Stimulated activated CD8-positive, alpha-beta memory T cell treated with anti-CD3 and anti-CD28 coated beads, Interleukin-15, amount 100 ng/mL, for 4 hours (primary cell): Measurements from ENCODE around the gene APOL6.
"Not testable (repeated sequence)": the region's sequence is repeated elsewhere in the genome, so short reads cannot be mapped to it uniquely, and the experiment has no call there.

Experiments
- DNase-seq, 2 donors: peaks; one replicate each; pipeline ENCODE4 v3.0.0-alpha.2; 2020; ENCODE audit warnings: low read depth in 2 of 2

Gene APOL6

DNA sequence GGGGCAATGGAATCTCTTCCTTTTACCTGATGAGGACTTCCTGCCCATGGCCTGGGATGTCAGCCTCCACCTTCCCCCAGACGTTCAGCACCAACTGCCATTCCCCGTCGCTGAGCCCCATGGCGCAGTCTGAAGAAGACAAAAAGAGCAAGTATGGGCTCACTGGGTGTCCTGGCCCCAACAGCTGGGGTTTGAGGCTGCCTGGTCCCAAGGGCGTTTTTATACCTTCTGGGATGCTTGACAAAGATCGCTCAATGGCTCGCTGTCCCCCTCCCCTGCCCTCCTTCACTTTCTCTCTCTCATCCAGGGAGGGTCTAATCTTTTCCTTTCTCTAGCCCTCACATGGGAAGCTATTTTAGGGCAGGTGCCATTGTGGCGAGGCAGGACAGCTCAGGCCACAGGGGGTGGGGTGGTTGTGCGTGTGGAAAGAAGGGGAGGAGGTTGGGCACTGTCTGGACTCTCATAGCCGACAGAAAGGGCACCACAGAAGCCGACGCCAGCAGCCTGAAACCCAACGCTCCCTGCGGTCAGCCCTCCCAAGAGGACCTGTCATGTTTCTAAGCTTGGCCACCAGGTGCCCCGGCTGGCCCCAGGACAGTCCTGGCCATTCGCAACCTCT, 31.0 kb upstream of the APOL6 start, which contains the start of gene MB:
MB (minus strand) TSS at position 193 of the 619 bp plus-strand sequence; CDS start at position 121, 72 bp downstream.
- no peak for DNase-seq

DNA sequence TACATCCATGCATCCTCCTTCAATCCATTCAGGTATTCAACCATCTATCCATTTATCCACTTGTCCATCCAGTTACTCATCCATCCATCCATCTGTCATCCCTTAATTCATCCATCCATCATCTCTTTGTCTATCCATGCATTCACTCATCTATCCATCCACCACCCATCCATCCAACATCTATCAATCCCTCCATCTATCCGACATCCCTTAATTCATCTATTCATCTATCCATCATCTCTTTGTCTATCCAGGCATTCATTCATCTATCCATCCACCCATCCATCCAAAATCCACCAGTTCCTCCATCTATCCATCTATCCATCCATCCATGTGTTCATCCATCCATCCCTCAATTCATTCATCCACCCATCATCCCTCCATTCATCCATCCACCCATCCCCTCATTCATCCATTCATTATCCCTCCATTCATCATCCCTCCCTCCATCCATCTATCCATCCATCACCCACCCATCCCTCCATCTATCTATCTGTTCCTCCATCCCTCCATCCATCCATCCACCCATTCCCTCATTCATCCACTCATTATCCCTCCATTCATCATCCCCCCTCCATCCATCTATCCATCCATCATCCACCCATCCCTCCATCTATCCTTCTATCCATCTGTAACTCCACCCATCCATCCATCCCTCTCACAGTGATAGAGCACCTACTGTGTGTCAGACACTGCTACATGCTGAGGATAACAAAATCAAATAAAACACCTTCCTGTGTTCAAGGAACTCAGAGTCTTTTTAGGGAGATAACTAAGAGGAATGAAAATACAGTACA, 29.6 kb upstream of the APOL6 start:
- no peak for DNase-seq

DNA sequence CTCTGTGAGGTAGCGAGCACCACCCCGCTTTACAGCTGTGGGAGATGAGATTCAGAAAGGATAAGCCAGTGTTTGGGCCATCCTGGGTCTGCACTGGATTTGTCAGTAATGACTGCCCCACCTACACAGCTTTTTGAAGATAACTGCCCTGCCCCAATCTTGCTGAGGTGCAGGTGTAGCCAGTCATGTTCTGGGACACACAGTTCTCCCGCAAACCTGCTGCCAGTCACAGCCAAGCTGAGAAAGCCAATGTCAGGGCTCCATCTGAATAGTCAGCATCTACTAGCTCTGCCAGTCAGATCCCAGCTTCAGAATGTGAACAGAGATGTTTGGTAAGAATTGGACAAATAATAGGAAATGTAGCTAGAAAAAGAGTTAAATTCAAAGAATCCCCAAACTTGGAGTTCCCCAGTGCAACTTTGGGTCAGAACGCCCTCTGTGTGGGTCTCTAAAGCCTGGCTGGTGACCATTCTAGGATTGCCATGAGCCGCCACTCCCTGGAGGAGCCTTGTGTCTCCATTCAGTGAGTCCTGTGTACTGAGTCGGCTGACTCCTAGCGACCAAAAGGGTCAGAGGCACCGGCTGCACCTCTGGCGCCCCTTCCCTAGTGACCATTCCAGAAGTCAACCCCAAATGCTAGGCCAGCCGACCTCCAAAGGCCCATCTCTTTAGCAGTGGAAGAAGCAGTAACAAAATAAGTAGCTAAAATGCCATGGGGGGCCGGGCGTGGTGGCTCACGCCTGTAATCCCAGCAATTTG, 28.7 kb upstream of the APOL6 start:
- DNase-seq, result no peak

DNA sequence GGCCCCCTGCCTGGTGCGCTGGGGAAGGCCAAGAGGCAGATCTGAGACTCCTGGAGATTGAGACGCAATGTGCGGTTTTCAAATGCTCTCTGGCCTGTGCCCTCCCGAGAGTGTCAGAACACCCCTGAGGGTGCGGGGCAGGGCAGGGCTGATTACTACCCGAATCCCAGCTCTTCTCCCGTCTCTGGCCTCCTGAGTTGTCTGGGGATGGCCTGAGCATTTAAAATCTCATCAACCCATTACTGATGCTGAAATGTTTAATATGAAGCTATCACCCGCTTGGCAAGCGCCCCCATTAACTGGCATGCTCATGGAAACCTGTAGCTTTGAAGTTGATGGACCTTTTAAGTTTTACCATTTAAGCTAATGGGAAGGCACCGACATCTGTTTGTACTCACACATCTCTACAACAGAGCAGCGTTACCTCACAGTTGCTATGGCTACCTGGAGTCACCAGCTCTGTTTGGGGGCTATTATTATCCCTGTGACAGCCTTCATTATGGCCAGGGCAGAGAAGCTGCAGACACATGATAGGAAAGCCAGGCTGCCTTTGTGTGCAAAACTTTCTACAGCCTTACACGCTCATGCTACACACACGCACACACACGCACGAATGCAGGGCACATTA, 27.5 kb upstream of the APOL6 start:
- no peak for DNase-seq

DNA sequence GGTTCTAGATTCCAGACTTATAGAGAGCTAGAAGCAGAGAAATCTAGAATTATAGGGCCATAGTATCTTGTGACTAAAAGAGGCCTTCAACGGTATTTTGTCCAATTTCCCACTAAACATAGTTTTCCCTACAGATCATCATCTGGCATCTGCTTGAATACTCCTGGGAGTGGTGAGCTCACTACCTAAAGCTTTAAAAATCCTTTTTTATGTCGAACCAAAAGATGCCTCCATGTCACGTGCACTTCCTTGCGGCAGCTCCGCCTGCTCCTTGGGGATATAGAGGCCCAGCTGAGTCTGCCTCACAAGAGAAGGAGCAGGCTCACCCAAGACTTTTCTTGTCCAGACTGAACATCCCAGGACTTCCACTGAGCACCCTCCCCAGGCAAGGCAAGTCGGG, 26.8 kb upstream of the APOL6 start:
- no peak for DNase-seq

DNA sequence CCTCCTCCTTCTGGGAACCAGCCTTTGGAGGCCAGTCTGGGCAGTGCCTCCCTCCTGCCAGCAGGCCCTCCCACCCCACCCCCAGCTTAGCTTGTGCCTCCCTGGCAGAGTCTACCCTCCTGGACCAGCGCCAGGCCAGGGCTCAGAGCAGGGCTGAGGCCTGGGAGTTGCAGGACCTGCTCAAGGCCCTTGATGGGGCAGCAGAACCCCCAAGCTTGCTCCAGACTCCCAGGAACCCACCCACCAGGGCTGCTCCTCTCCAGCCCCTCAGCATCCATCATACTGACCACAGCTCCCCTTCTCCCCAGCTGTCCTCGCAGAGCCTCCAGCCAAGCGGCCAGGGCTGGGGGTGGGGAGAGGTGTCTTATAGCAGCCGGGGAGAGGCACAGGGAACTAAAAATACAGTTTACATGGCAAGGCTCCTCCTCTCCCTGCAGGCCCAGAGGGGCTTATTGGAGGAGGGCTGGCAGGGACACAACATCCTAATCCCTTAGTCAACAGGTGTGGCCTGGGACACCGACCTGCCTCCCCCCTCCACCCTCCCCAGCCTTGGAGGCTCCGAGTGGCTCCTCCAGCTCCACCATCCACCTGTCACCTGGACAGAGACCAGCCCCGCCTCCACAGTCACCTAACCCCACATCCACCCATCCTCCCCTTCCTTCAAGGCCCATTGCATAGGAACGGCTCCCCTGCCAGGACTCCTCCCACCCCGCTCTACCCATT, 25.9 kb upstream of the APOL6 start:
- DNase-seq, result no peak

DNA sequence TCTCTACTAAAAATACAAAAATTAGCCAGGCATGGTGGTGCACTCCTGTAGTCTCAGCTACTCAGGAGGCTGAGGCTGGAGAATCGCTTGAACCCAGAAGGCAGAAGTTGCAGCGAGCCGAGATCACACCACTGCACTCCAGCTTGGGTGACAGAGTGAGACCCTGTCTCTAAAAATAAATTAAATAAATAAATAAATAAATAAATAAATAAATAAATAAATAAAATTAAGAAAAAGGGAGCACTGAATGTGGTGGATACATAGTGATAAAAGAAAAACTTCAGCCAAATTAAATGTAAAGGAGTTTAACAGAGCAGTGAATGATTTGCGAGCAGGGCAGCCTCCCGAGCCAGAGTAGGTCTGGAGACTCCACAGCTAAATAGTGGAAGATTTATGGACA, 24.4 kb upstream of the APOL6 start:
- DNase-seq, result not testable (repeated sequence)

DNA sequence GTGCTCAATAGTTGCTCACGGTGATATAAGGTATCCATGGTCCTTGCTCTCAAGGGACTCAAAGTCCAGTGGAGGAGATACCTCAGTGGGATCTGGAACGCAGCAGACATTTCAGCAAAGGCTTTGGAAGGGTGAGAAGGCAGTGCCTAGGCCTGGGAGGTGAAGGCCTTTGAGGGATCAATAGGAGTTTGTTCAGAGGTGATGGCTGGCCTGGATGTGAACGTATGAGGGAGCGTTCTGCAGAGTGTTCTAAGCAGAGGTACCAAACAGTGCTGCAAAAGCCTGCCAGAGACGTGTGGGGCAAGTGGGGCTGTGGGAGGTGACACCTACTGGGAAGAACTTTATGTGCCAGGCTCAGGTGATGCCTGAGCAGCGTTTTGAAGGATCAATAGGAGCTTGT, 23.7 kb upstream of the APOL6 start:
- DNase-seq, result no peak

DNA sequence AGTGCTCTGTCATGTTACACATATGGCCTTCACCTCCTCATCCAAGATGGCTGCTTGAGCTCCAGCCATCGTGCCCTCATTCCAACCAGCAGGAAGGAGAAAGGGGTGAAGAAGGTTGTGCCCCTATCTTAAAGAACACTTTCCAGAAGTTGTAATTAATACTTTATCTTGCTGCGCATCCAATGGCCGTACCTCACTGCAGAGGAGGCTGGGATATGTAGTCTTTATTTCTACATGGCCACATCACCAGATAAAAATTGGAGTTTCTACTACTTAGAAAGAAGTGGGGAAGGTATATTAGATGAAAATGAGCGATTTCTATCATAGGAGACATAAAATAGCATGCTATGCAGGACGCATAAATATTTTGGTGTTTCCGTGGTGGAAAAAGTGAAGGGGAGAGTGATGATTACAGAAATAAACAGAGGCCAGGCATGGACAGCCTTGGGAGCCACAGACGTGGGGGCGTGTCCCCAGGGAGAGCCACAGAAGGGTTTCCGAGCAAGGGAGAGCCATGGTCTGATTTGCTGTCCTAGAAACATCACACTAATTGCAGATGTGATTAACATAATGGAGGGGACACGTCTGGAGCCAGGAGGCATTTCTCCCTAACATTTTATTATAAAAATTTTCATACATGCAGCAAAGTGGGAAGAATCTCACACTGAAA, 22.3 kb upstream of the APOL6 start:
- DNase-seq, result no peak

DNA sequence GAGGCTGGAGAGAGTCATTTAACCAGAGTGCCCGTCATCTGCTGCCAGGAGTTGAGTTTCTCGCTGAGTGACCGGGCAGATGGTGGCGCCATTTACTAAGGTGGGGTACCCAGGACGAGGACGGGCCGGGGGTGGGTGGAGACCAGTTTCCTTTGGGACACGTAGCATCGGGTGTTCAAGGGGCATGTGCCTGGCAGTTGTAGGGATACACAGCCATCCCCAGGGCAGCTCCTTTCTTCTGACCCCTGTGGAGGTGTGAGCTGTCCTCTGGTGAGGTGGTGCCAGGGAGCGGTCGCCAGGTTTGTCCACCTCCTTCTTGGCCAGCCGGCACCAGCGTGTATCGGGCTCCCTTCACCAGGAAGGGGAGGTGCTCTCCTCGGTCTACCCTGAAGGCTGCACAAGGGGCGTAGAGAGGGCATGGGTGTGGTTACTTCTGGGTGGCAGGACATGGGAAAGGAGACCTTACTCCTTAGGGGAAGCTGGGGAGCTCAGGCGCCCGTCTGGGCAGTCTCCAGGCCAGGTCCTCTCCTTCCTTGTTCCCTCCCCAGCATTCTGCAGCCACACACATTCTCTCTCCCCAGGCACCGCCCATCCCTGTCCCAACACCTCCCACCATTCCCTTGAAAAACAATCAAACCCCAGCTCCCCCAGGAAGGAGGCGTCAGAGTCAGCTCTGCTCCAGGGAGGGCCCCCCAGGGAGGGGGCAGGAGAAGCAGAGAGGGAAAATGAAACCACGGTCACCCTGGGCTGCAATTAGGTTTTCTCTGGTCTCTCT, 20.8 kb upstream of the APOL6 start:
- DNase-seq, result peak; percentile 33 to 34

DNA sequence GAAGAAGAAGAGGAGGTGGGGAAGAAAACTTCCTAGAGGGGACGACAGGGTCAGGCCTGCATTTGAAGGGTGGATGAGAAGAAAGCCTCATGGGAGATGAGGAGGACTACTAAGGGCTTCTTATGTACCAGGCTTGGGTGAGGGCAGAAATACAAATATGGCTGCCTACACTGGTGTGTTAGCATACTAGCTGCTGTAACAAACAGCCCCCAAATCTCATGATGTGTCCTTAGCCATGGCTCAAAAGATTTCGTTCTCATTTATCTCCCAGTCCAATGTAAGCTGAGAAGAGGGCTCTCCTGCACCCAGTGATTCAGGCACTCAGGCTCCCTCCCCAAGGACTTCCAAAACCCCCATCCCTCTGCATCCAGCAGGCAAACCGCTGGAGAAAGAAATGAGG, 19.5 kb upstream of the APOL6 start:
- no peak for DNase-seq

DNA sequence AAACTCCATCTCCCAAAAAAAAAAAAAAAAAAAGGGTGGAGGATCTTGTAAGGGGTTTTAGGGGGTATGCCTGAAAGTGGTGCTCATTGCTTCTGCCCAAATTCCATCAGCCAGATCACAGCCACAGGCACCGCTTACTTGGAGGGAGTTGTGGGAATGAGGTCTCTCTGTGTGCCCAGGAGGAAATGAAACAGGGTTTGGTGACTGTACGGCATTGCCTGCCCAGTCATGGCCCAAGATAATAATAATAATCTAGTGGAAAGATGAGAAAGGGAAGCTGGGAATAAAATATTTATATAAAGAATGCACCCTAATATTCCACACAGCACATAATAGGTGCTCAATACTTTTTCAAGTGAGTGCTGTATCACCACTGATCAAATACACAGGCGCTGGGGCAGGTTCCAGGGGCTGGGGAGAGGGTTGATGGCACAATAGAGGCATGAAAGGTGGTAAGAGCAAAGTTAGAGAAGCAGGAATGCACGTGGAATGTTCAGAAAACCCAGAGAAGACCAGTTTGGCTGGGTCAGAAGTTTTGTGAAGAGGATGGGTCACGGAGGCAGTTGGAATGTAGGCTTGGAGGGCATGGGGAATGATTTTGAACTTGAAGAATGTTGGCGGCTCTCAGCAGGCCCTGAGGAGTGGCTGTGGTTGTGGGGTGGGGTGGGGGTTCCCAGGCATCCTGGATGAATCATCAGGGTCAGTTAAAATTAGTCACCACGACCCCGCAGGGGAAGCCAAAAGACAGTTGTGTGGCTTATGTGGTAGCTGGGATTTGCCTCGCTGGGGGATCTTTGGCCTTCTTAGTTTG, 18.6 kb upstream of the APOL6 start:
- peak; percentile 31 to 46 for DNase-seq

DNA sequence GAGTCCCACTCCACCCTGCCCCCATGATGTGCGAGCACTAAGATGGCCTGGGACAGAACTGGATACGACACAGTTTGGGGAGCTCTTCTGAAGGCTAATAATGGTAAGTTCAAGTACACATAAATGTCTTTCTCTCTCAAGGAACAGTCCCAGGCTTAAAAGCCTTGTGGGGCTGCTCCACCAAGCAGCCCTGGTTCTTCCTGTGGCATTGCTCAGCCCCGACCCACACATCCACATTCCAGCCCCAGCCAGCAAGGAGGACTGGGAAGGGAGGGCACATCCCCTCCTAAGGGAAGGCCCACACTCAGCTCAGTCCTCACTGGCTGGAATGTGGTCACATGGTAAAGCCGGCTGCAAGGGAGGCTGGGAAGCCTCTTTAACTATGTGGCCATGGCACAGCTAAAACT, 17.9 kb upstream of the APOL6 start:
- DNase-seq, result no peak

DNA sequence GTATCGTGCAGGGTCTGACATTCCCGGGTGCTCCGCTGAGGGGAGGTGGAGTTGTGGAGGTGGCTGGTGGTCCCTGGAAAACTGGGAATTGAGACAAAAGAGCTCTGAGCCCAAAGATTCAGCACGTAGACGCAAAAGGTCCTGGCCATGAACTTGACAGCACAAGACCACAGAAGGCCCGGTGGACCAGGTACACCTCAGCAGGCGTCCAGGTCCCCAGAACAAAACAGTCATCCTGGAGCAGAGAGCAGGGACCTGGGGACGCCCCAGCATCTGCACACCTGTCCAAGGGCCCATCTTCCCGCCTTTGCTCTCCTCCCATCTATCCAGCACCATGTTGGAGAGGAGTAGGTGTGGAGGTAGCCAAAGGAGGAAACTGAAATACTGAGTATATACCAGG, 17.4 kb upstream of the APOL6 start:
- no peak for DNase-seq

DNA sequence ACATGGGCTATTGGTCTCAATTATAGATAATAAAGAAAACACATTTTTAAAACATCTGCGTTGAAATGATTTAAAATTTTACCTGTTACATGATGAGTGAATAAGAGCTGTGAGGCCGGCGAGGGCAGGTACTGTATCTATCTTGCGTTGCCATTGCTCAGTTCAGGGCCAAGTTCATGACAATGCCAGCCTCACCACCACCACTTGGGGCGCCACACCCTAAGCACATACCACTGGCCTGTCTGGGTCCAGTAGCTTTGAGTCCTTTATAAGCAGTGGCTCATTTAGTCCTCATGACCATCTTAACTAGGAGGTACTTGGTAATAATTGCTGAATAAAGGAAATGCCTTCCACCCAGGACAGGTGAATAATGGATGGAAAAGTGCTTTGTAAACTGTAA, 16.6 kb upstream of the APOL6 start:
- no peak for DNase-seq

DNA sequence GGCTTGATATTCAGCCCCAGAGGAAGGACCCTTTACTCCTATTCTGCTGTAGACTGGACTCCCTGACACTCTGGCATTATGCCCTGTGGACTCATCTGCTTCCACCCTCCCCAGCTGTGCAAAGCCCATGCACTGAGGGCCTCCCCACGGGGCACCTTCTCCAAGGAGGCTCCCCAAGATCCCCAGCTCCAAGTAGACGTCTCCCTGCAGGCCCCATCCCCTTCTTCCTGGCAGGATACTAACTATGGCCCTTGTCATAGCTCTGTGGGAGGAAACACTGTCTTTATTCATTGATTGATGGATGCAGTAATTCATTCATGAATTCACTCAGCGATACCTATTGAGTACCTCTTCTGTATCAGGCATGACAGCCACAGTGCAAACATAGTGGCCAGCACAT, 15.3 kb upstream of the APOL6 start:
- no peak for DNase-seq

DNA sequence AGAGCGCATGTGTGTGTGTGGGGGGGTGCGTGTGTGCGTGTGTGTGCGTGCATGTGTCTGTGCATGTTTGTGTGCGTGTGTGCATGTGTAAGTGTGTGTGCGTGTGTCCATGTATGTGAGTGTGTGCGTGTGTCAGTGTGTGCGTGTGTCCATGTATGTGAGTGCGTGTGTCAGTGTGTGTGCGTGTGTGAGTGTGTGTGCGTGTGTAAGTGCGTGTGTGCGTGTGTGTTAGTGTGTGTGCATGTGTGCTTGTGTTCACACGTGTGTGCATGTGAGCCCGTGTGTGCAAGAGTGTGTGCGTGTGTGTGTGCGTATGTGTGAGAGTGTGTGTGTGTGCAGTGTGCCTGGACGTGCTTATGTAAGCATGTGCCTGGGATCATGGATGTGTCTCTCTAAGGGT, 14.7 kb upstream of the APOL6 start:
- DNase-seq, result no peak

DNA sequence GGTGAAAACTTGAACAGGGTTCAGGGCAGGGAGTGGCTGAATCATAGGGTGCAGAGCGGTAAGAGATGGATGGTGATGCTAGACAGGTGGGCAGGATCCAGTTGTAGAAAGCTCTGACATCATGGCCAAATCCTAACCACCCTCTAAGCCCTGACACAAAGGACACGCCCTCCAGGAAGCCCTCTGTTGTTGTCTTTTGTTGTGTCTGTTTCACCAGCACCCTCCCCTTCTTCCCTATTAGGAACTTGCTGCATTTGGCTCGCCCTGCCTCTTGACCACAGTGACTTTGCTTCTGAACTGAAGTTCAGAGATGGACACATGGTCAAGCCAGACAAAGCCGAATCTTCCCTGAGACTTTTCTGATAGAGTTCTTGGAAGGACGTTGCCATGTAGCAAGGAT, 14.2 kb upstream of the APOL6 start:
- no peak for DNase-seq

DNA sequence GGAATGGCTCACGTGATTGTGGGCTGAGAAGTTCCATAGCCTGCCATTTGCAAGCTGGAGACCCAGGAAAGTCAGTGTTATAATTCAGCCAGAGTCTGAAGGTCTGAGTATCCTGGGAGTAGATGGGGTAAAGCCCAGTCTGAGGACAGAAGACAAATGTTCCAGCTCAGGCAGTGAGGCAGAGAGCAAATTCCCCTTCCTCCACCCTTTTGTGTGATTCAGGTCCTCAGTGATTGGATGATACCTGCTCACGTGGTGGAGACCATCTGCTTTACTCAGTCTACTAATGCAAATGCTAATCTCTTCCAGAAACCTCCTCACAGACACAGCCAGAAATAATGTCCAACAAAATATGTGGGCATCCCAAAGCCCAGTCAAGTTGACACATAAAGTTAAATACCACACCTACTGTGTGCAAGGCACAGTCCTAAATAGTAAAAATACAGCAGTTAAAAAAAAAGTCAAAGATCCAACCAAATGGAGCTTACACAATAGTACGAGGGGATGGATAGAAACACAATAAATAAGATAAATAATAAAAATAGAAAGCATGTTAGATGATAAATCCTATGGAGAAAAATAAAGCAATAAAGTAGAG, 13.2 kb upstream of the APOL6 start:
- DNase-seq, result no peak
